Amygdala (tissue), 56 donors: Measurements from ENCODE around the gene LHPP.

Experiments
- DNase-seq, 56 donors: peaks; one replicate each; lab custom pipeline; 2025; lab: John Stamatoyannopoulos, UW

The LHPP gene

GRCh38 chr10:124612611-124613498 lies 151.2 kb downstream of the LHPP start:
- DNase-seq: peak in 3 of 56 donors; percentile 27 to 40 (median 33)

GRCh38 chr10:124614003-124614659 lies 152.5 kb downstream of the LHPP start:
- no peak for DNase-seq

- no peak for DNase-seq
Observed at GRCh38 chr10:124615259-124615658, 153.6 kb downstream of the LHPP start.

- no peak for DNase-seq
Observed at GRCh38 chr10:124616040-124616835, 154.6 kb downstream of the LHPP start.

- no peak for DNase-seq
Observed at GRCh38 chr10:124616836-124617130, 155.2 kb downstream of the LHPP start.

GRCh38 chr10:124618470-124619073 lies 156.9 kb downstream of the LHPP start:
- DNase-seq: no peak

GRCh38 chr10:124619195-124619594 lies 157.6 kb downstream of the LHPP start:
- DNase-seq: no peak

- no peak for DNase-seq
Observed at GRCh38 chr10:124619802-124620490, 158.3 kb downstream of the LHPP start.

- DNase-seq: peak in 38 of 56 donors; percentile 24 to 80 (median 46)
Observed at GRCh38 chr10:124621637-124622036, 160.0 kb downstream of the LHPP start.

- DNase-seq: no peak
Observed at GRCh38 chr10:124622158-124622557, 160.5 kb downstream of the LHPP start.

GRCh38 chr10:124622866-124623536 lies 161.4 kb downstream of the LHPP start:
- no peak for DNase-seq

- DNase-seq: no peak
Observed at GRCh38 chr10:124624006-124624405, 162.4 kb downstream of the LHPP start.

- no peak for DNase-seq
Observed at GRCh38 chr10:124624466-124624865, 162.8 kb downstream of the LHPP start.

- DNase-seq: no peak
Observed at GRCh38 chr10:124624895-124625294, 163.3 kb downstream of the LHPP start.

GRCh38 chr10:124625831-124626238 lies 164.2 kb downstream of the LHPP start:
- DNase-seq: no peak

- DNase-seq: no peak
Observed at GRCh38 chr10:124626759-124627380, 165.2 kb downstream of the LHPP start.

GRCh38 chr10:124627866-124628675 lies 166.4 kb downstream of the LHPP start:
- no peak for DNase-seq

- no peak for DNase-seq
Observed at GRCh38 chr10:124628676-124629021, 167.0 kb downstream of the LHPP start.
